PFSK-1 (cell line): ENCODE measurements around the gene STAC3.

ENCODE experiments used
- FOXP2 ChIP-seq: optimal IDR thresholded peaks from 2 replicates; pipeline ENCODE3; 2011; ENCODE audit warnings: borderline replicate concordance, control low read depth, inconsistent platforms; ENCODE audit not compliant: insufficient read depth; ENCODE audit errors: extremely low read length, extremely low read depth
- POLR2AphosphoS5 ChIP-seq: IDR thresholded peaks from 2 replicates; pipeline ENCODE4 v1.6.1; 2012; ENCODE audit warnings: low read depth, mild to moderate bottlenecking, control low read depth, low read length, moderate library complexity
- REST ChIP-seq, 2 experiments: IDR thresholded peaks; 2 replicates each; pipeline versions ENCODE4 v1.6.1 to v1.8.0; 2011 to 2012; ENCODE audit warnings: low read depth in 2 of 2, low read length in 2 of 2, control low read depth in 1 of 2, inconsistent platforms in 1 of 2, mild to moderate bottlenecking in 1 of 2, moderate library complexity in 1 of 2; ENCODE audit not compliant: insufficient read depth in 1 of 2
- SIN3A ChIP-seq: IDR thresholded peaks from 2 replicates; pipeline ENCODE4 v1.6.1; 2012; ENCODE audit warnings: mild to moderate bottlenecking, low read length, moderate library complexity, borderline replicate concordance; ENCODE audit not compliant: insufficient read depth
- TAF1 ChIP-seq: IDR thresholded peaks from 2 replicates; pipeline ENCODE4 v1.6.1; 2012; ENCODE audit warnings: low read length, control low read depth, borderline replicate concordance; ENCODE audit not compliant: insufficient read depth

STAC3 gene

GRCh38 chr12:57220770-57221168 lies 30.2 kb downstream of the STAC3 start:
- TF ChIP-seq TAF1: no peak
- no peak for TF ChIP-seq SIN3A
- TF ChIP-seq POLR2AphosphoS5: no peak
- TF ChIP-seq REST (IDR thresholded peaks at IDR 0.05; ENCODE audit: insufficient read depth in 1 of 2, low read depth in 2 of 2, low read length in 2 of 2): no peak
- TF ChIP-seq FOXP2: no peak

GRCh38 chr12:57219993-57220754 lies 30.8 kb downstream of the STAC3 start:
- TF ChIP-seq FOXP2 (no peak), SIN3A (no peak), POLR2AphosphoS5 (no peak), TAF1 (no peak), REST (IDR thresholded peaks at IDR 0.05; ENCODE audit: insufficient read depth in 1 of 2, low read depth in 2 of 2, low read length in 2 of 2) (no peak)

- TF ChIP-seq TAF1: no peak
- no peak for TF ChIP-seq FOXP2
- TF ChIP-seq POLR2AphosphoS5: no peak
- TF ChIP-seq REST (IDR thresholded peaks at IDR 0.05; ENCODE audit: insufficient read depth in 1 of 2, low read depth in 2 of 2, low read length in 2 of 2): no peak
- no peak for TF ChIP-seq SIN3A
Observed at GRCh38 chr12:57219205-57219992, 31.6 kb downstream of the STAC3 start.

GRCh38 chr12:57218030-57218853 lies 32.7 kb downstream of the STAC3 start:
- TF ChIP-seq REST (IDR thresholded peaks at IDR 0.05; ENCODE audit: insufficient read depth in 1 of 2, low read depth in 2 of 2, low read length in 2 of 2): no peak
- no peak for TF ChIP-seq TAF1
- TF ChIP-seq POLR2AphosphoS5: no peak
- TF ChIP-seq SIN3A: no peak
- no peak for TF ChIP-seq FOXP2
